HCT116 (cell line): ENCODE data around the gene ZC3H8. TPM values are rescaled to one million over a fixed set of nuclear protein-coding genes. Genes with fewer than 3 reads are reported as not detected.

Source experiments
- SP1 ChIP-seq: IDR thresholded peaks from 2 replicates; pipeline ENCODE4 v1.6.1; 2012; ENCODE audit warnings: low read depth
- total RNA-seq: library from RNA; stranded (reverse); gene quantifications from one replicate; pipeline ENCODE4 v1.2.1, GENCODE V29; 2021; ENCODE audit not compliant: unreplicated experiment

The ZC3H8 gene
- total RNA-seq, 1 experiment from 2014 or later = 13.4 TPM

GRCh38 chr2:112162341-112162740 is 92.5 kb downstream of the ZC3H8 start (continued):
- TF ChIP-seq SP1 = no peak

Other genes with a start within 250 kb of the ZC3H8 start
- 14.8 TPM for gene TMEM87B, start 199.8 kb downstream of the ZC3H8 start, total RNA-seq
- gene FBLN7, start 116.7 kb downstream of the ZC3H8 start, total RNA-seq = 0.34 TPM
- 7.0 TPM for gene ZC3H6, start 20.6 kb upstream of the ZC3H8 start, total RNA-seq
- gene RGPD8, start 178.6 kb upstream of the ZC3H8 start, total RNA-seq = 11.0 TPM
- gene TTL, start 227.1 kb upstream of the ZC3H8 start, total RNA-seq = 58.7 TPM